ENCODE measurements around the gene ITSN1. TPM values are rescaled to one million over a fixed set of nuclear protein-coding genes. Genes with fewer than 3 reads are reported as not detected.
A peak's percentile ranks its signal among the peaks of the same experiment; 100 is the strongest.

ITSN1 gene
- total and polyA plus RNA-seq, 7 donors = 10.8 to 45.4 (median 35.7) TPM

- H3K36me3 ChIP-seq = peaks cover 0 to 8% (median 0%) of the 10 kb centered on the region in 4 donors
- H3K4me3 ChIP-seq = no peak overlapping the region
- peaks cover 0 to 32% (median 23%) of the 10 kb centered on the region in 4 donors for H3K4me1 ChIP-seq
- TF ChIP-seq POLR2AphosphoS5 (IDR thresholded peaks at IDR 0.05) = peak in 3 of 4 donors; percentile 58 to 74 (median 70)
- no peak for TF ChIP-seq POLR2A (IDR thresholded peaks at IDR 0.05)
- H3K9me3 ChIP-seq = no peaks in the 10 kb centered on the region
- H3K27ac ChIP-seq = peak overlapping the region in 3 of 4 donors; percentile 42 to 55 (median 50)
- DNase-seq = no peak
- intact Hi-C loops (cut with DNase I) = no loop called here
- 73 to 83% methylated on average over 20 of the region's 20 CpGs for WGBS, 2 donors
- no peaks in the 10 kb centered on the region for H3K27me3 ChIP-seq
Observed at GRCh38 chr21:33844104-33844889, 202.0 kb downstream of the ITSN1 start.

- DNase-seq = no peak
- intact Hi-C loops (cut with DNase I) = no loop called here
- no peak overlapping the region for H3K4me3 ChIP-seq
- no peaks in the 10 kb centered on the region for H3K27me3 ChIP-seq
- 91 to 94% methylated on average over 6 of the region's 6 CpGs for WGBS, 2 donors
- H3K9me3 ChIP-seq = no peaks in the 10 kb centered on the region
- TF ChIP-seq CTCF (IDR thresholded peaks at IDR 0.05) = no peak
- TF ChIP-seq POLR2A (IDR thresholded peaks at IDR 0.05) = no peak
- no peak for TF ChIP-seq POLR2AphosphoS5 (IDR thresholded peaks at IDR 0.05)
- TF ChIP-seq EP300 (IDR thresholded peaks at IDR 0.05) = no peak
- H3K36me3 ChIP-seq = peaks cover 0 to 2% (median 0%) of the 10 kb centered on the region in 4 donors
- peaks cover 0 to 32% (median 23%) of the 10 kb centered on the region in 4 donors for H3K4me1 ChIP-seq
- peak overlapping the region in 3 of 4 donors; percentile 42 to 55 (median 50) for H3K27ac ChIP-seq
Observed at GRCh38 chr21:33844890-33845205, 202.5 kb downstream of the ITSN1 start.

- DNase-seq = no peak
- 83 to 100% methylated on average over 3 of the region's 3 CpGs for WGBS, 2 donors
- no peak overlapping the region for H3K4me3 ChIP-seq
- H3K27ac ChIP-seq = no peak overlapping the region
- H3K27me3 ChIP-seq = no peaks in the 10 kb centered on the region
- no peaks in the 10 kb centered on the region for H3K36me3 ChIP-seq
- TF ChIP-seq POLR2A (IDR thresholded peaks at IDR 0.05) (no peak), EP300 (IDR thresholded peaks at IDR 0.05) (no peak), CTCF (IDR thresholded peaks at IDR 0.05) (no peak), POLR2AphosphoS5 (IDR thresholded peaks at IDR 0.05) (no peak)
- no peaks in the 10 kb centered on the region for H3K9me3 ChIP-seq
- peaks cover 0 to 32% (median 23%) of the 10 kb centered on the region in 4 donors for H3K4me1 ChIP-seq
- intact Hi-C loops (cut with DNase I) = no loop called here
Observed at GRCh38 chr21:33846141-33846540, 203.8 kb downstream of the ITSN1 start.

- 90 to 93% methylated on average over 19 of the region's 19 CpGs for WGBS, 2 donors
- H3K4me1 ChIP-seq = peaks cover 0 to 26% (median 22%) of the 10 kb centered on the region in 4 donors
- TF ChIP-seq POLR2AphosphoS5 (IDR thresholded peaks at IDR 0.05) (no peak), CTCF (IDR thresholded peaks at IDR 0.05) (no peak), EP300 (IDR thresholded peaks at IDR 0.05) (no peak), POLR2A (IDR thresholded peaks at IDR 0.05) (no peak)
- DNase-seq = no peak
- no peak overlapping the region for H3K4me3 ChIP-seq
- no peaks in the 10 kb centered on the region for H3K36me3 ChIP-seq
- no peak overlapping the region for H3K27ac ChIP-seq
- no peaks in the 10 kb centered on the region for H3K9me3 ChIP-seq
- intact Hi-C loops (cut with DNase I) = no loop called here
- H3K27me3 ChIP-seq = no peaks in the 10 kb centered on the region
Observed at GRCh38 chr21:33847588-33848248, 205.4 kb downstream of the ITSN1 start.

GRCh38 chr21:33848249-33848953 lies 206.1 kb downstream of the ITSN1 start:
- 54 to 78% methylated on average over 17 of the region's 17 CpGs for WGBS, 2 donors
- H3K36me3 ChIP-seq = no peaks in the 10 kb centered on the region
- no peak overlapping the region for H3K4me3 ChIP-seq
- TF ChIP-seq EP300 (IDR thresholded peaks at IDR 0.05) (no peak), POLR2AphosphoS5 (IDR thresholded peaks at IDR 0.05) (no peak), POLR2A (IDR thresholded peaks at IDR 0.05) (no peak), CTCF (IDR thresholded peaks at IDR 0.05) (no peak)
- DNase-seq = no peak
- intact Hi-C loops (cut with DNase I) = no loop called here
- H3K27me3 ChIP-seq = no peaks in the 10 kb centered on the region
- no peaks in the 10 kb centered on the region for H3K9me3 ChIP-seq
- peaks cover 0 to 19% (median 16%) of the 10 kb centered on the region in 4 donors for H3K4me1 ChIP-seq
- no peak overlapping the region for H3K27ac ChIP-seq
